Stromal cell of bone marrow (primary cell): Measurements from ENCODE around the gene C1orf21.

Experiments used
- DNase-seq: peaks from one replicate; pipeline ENCODE4 v3.0.0-alpha.2; 2012; ENCODE audit warnings: low read depth

C1orf21 gene

GRCh38 chr1:184447651-184448185 is 60.9 kb downstream of the C1orf21 start:
- no peak for DNase-seq

DNA sequence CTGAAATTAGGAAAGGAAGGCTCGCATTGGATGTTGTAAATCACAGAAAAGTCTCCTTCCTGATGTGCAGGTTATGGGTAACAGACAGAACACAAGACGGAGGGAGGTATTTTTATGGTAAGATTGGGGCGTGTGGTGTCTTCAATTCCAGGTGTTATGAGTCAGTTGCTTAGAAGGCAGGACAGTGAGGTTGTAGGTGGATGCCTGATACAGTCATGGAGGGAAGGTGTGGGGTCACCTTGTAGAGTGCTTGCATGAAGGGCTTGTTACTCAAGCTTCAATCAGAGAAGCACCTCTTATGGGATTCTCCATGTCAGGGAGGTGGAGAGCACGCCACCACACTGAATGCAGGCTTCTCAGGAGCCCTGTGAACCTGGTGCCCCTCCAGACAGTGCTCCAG is 63.1 kb downstream of the C1orf21 start:
- DNase-seq, result no peak

GRCh38 chr1:184455786-184456185 is 69.0 kb downstream of the C1orf21 start:
- DNase-seq, result no peak

GRCh38 chr1:184456189-184456588 is 69.4 kb downstream of the C1orf21 start:
- DNase-seq, result no peak

- DNase-seq, result peak; percentile 10
Measured at GRCh38 chr1:184457500-184457899, 70.7 kb downstream of the C1orf21 start.

GRCh38 chr1:184461321-184461720 is 74.5 kb downstream of the C1orf21 start:
- DNase-seq, result no peak

GRCh38 chr1:184462155-184462554 is 75.3 kb downstream of the C1orf21 start:
- no peak for DNase-seq

DNA sequence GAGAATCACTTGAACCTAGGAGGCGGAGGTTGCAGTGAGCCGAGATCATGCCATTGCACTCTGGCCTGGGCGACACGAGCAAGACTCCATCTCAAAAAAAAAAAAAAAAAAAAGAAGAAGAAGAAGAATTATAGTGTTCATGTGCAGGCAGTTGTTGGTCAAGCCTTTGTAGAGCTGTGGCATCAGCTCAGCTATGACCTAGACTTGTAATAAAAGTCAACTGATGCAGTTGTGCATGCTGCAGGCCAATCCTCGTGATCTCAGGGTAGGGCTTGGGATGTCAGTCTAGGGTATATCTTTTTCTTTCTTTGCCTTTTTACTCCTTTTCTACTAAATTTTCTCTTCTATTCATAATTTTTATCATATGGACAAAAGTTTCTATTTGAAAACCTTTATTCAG is 76.2 kb downstream of the C1orf21 start:
- DNase-seq, result no peak

- no peak for DNase-seq
Measured at GRCh38 chr1:184463680-184464079, 76.9 kb downstream of the C1orf21 start.

DNA sequence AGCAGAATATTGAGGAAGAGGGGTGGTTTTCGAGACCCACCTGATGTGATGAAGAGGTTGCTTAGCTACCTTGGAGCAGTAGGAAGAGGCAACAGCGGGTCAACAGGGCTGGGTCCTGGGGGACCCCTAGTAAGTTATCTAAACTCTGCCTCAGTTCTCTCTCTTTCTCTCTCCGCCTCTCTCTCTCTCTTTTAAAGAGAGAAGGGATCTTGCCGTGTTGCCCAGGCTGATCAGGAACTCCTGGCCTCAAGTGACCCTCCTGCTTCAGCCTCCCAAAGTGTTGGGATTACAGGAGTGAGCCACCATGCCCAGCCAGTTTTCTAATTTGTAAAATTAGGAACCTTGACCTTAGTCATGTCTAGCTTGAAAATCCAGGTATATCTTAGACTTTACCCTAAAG is 77.9 kb downstream of the C1orf21 start:
- DNase-seq, result no peak

- DNase-seq, result no peak
Measured at GRCh38 chr1:184465489-184466146, 78.8 kb downstream of the C1orf21 start.

DNA sequence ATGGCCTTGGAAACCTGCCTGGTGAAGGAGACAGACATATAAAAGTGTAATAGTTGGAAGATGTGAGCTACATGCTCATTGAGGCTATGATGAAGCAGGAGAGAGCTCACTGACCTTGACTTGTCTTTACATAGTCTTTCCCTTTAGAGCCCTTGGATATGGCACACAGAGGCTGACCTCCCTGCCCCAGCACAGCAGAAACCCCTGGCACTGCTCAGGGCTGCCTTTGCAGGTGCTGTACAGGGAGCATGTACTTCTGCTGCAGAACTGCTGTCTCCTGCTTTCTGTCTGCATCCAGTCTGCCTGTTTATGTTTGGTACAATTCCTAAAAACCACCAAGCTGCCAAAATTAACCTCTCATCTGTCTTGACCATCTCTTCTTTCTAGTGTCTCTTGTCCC is 80.5 kb downstream of the C1orf21 start:
- DNase-seq, result no peak

- no peak for DNase-seq
Measured at GRCh38 chr1:184469396-184469795, 82.6 kb downstream of the C1orf21 start.

DNA sequence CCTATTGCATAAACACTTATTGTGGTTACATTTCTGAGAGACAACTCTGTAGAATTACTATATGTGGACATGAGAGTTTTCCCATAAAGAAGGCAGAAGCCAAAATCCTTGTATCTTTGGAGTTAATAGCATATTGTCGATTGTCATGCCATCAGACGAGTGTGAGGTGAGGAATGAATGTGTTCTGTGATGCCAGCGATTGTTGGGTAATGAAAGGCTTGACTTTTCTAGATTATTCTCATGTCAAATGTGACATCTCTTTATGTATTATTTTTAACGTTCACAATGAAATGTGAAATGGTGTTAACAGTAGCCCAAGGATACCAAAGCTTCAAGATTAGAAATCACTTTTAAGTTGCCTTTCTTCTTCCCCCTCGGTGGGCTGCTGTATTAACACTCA is 84.9 kb downstream of the C1orf21 start:
- no peak for DNase-seq

DNA sequence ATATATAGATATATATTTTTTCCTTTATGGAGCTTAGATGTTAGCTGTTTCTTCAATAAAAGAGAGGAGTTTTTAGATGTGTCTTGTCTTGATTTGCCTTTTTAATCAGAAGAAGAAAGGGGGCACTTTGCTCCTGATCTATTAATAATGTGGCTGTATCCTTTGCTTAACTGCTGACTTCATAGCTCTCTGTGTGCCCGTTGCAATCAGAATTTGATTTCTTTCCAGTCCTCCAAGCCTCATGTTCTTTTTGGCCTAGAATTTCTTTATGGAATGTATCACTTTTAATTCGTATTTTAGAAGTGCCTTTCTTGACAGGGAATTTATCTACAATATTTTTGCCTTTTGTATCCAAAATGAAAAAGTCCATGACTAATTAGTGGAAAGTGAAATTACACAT is 85.3 kb downstream of the C1orf21 start:
- DNase-seq, result no peak

- DNase-seq, result no peak
Measured at GRCh38 chr1:184473176-184473966, 86.5 kb downstream of the C1orf21 start.

DNA sequence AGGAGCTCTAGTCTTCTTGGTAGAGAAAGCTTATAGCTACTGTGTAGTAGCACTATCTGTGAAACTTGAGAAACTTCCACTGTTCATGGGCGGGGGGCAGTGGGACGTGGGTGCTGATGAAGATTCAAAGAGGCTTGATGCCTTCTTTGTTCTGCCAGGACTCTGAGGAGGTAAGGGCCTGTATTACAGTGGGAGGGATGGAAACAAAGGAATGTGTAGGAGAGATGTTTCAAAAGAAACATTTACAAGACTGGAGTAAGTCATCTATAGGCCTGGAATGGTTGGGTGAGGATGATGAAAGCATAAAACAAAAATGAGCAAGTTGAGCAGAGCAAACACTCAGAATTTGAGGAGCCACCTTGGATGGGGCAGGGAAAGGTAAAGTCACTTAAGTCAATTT is 89.4 kb downstream of the C1orf21 start:
- DNase-seq, result no peak

DNA sequence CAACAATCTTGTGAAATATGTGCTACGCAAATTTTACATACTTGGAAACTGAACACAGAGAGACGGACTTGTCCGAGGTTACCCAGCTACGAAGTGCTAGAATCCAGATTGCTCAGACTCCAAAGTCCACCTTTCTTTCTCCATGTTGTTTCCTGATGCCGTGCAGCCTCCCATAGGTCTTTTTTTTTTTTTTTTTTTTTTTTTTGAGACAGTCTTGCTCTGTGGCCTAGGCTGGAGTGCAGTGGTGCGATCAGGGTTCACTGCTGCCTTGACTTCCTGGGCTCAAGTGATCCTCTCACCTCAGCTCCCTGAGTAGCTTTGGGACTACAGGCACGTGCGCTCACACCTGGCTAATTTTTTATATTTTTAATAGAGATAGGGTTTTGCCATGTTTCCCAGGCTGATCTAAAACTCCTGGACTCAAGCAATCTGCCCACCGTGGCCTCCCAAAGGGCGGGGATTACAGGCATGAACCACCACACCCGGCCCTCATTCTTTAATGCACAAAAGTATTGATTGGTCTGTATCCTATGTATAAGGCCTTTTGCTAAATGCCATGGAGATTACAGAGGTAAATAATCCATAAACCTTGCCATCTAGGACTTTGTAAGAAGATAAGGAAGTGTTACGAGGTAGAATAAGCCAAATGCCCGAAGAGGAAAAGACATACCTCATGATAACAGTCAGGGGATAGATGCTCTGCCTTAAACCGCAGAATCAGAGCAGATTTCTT is 92.8 kb downstream of the C1orf21 start:
- DNase-seq, result no peak

DNA sequence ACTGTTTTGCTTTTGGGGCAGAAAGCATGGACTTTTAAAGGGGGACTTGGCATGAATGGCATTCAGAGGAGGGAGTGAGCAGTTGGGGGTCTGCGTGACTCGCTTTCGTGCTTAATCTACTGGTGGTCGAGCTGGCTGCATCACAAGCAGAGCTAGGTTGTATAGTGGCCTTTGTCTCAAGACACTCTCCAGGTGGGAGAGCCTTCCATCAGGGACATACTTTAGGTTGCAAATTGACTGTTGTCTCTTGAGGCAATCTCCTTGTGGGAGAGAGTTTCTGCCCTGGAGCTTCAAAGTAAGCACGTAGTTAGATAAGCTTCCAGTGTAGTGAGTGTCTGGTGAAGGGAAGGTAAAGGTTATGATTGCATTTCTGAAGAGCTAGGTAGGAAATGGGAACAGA is 93.9 kb downstream of the C1orf21 start:
- no peak for DNase-seq

DNA sequence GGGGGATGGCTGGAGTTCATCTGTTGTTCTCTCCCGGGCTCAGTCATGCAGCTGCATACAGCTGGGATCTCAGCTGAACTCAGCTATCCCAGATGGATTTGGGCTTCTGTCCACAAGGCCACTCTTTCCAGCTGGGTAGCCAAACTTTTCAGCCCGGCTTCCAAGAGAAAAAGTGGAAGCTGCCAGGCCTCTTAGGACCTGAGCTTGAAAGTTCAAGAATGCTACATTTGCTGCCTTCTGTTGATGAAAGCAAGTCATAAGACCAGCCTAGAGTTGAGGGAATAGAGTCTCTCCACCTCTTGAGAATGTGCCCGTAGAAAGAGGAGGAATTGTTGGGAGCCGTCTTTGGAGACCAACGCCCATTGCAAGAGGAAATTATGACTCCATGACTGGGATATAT is 95.3 kb downstream of the C1orf21 start:
- peak; percentile 54 for DNase-seq

- no peak for DNase-seq
Measured at GRCh38 chr1:184483101-184483683, 96.4 kb downstream of the C1orf21 start.
